MM.1S (cell line): ENCODE results near the gene SPINT1.

ENCODE experiments used
- CTCF ChIP-seq: fragments of 300-600 bp; sonication (generic); IDR thresholded peaks from 2 replicates; pipeline ENCODE4 v1.5.1; 2016; ENCODE audit warnings: antibody characterized with exemption, low read length, mixed read lengths
- EZH2 ChIP-seq: fragments of 300-600 bp; sonication (generic); optimal IDR thresholded peaks from 2 replicates; pipeline ENCODE3; 2017; ENCODE audit warnings: low read depth, mild to moderate bottlenecking, antibody characterized with exemption, low read length, mixed read lengths
- EZH2phosphoT487 ChIP-seq: fragments of 300-600 bp; sonication (generic); IDR thresholded peaks from 2 replicates; pipeline ENCODE4 v1.6.1; 2018; ENCODE audit warnings: antibody characterized with exemption, low read length

GRCh38 chr15:40838756-40839155, 5.1 kb upstream of the SPINT1 start:
- TF ChIP-seq CTCF (no peak), EZH2phosphoT487 (no peak), EZH2 (no peak)
